H9 (cell line): ENCODE data around the gene NID1. TPM values are rescaled to one million over a fixed set of nuclear protein-coding genes. Genes with fewer than 3 reads are reported as not detected.

ENCODE experiments used
- DNase-seq: peaks from one replicate; pipeline ENCODE4 v3.0.0-alpha.2; 2017
- H2AFZ ChIP-seq: one replicate; pipeline ENCODE4 v1.6.1; 2013; ENCODE audit warnings: mild to moderate bottlenecking, low read length, control low read depth, moderate library complexity
- H2AK5ac ChIP-seq: 2 replicates; pipeline ENCODE4 v1.6.1; 2013; ENCODE audit warnings: low read length, control low read depth, mixed read lengths; ENCODE audit not compliant: insufficient read length
- H2BK120ac ChIP-seq: one replicate; pipeline ENCODE4 v1.6.1; 2013; ENCODE audit warnings: low read depth, mild to moderate bottlenecking, low read length, control low read depth, inconsistent platforms; ENCODE audit not compliant: poor library complexity, severe bottlenecking
- H2BK12ac ChIP-seq: 2 replicates; pipeline ENCODE4 v1.6.1; 2013; ENCODE audit warnings: low read length, control low read depth, mixed read lengths, low read depth; ENCODE audit not compliant: insufficient read length
- H2BK15ac ChIP-seq: 2 replicates; pipeline ENCODE4 v1.6.1; 2013; ENCODE audit warnings: low read depth, low read length, control low read depth
- H2BK20ac ChIP-seq: one replicate; pipeline ENCODE4 v1.6.1; 2013; ENCODE audit warnings: low read depth, mild to moderate bottlenecking, low read length, control low read depth, inconsistent platforms; ENCODE audit not compliant: poor library complexity, severe bottlenecking
- H2BK5ac ChIP-seq: 2 replicates; pipeline ENCODE4 v1.6.1; 2013; ENCODE audit warnings: low read length, control low read depth, mixed read lengths; ENCODE audit not compliant: insufficient read length
- H3K14ac ChIP-seq: 2 replicates; pipeline ENCODE4 v1.6.1; 2013; ENCODE audit warnings: low read length, control low read depth; ENCODE audit not compliant: insufficient read depth
- H3K18ac ChIP-seq: 2 replicates; pipeline ENCODE4 v1.6.1; 2013; ENCODE audit warnings: low read depth, mild to moderate bottlenecking, mixed read lengths, low read length, control low read depth; ENCODE audit not compliant: insufficient read length
- H3K23ac ChIP-seq: 2 replicates; pipeline ENCODE4 v1.6.1; 2013; ENCODE audit warnings: low read length, control low read depth, mixed read lengths, low read depth; ENCODE audit not compliant: insufficient read length
- H3K23me2 ChIP-seq: 2 replicates; pipeline ENCODE4 v1.6.1; 2013; ENCODE audit warnings: low read depth, mild to moderate bottlenecking, mixed read lengths, low read length, control low read depth; ENCODE audit not compliant: insufficient read length, poor library complexity, severe bottlenecking
- H3K27ac ChIP-seq: 2 replicates; pipeline ENCODE4 v1.5.1; 2013; ENCODE audit warnings: low read length, control low read depth, mixed read lengths, low read depth; ENCODE audit not compliant: insufficient read length
- H3K27me3 ChIP-seq: 2 replicates; pipeline ENCODE4 v1.6.1; 2013; ENCODE audit warnings: low read length, control low read depth, inconsistent platforms; ENCODE audit not compliant: insufficient read depth
- H3K4ac ChIP-seq: 2 replicates; pipeline ENCODE4 v1.6.1; 2013; ENCODE audit warnings: low read depth, mild to moderate bottlenecking, control low read depth, inconsistent platforms, low read length, moderate library complexity
- H3K4me1 ChIP-seq: 2 replicates; pipeline ENCODE4 v1.6.1; 2013; ENCODE audit warnings: low read length, control low read depth, inconsistent platforms; ENCODE audit not compliant: insufficient read depth
- H3K4me2 ChIP-seq: 2 replicates; pipeline ENCODE4 v1.6.1; 2013; ENCODE audit warnings: low read length, control low read depth, mixed read lengths; ENCODE audit not compliant: insufficient read length, insufficient read depth
- H3K56ac ChIP-seq: 2 replicates; pipeline ENCODE4 v1.6.1; 2013; ENCODE audit warnings: low read depth, mild to moderate bottlenecking, mixed read lengths, low read length, control low read depth; ENCODE audit not compliant: insufficient read length
- H3K79me1 ChIP-seq: 2 replicates; pipeline ENCODE4 v1.6.1; 2013; ENCODE audit warnings: low read depth, mild to moderate bottlenecking, moderate library complexity, low read length, control low read depth, inconsistent platforms; ENCODE audit not compliant: insufficient read depth, poor library complexity, severe bottlenecking
- H3K79me2 ChIP-seq: 2 replicates; pipeline ENCODE4 v1.6.1; 2013; ENCODE audit warnings: low read length, control low read depth, inconsistent platforms; ENCODE audit not compliant: insufficient read depth
- H3K9ac ChIP-seq: 2 replicates; pipeline ENCODE4 v1.6.1; 2013; ENCODE audit warnings: low read length, control low read depth, mixed read lengths; ENCODE audit not compliant: insufficient read length; ENCODE audit errors: extremely low read depth
- H3K9me3 ChIP-seq: one replicate; pipeline ENCODE4 v1.6.1; 2013; ENCODE audit warnings: low read depth, low read length, inconsistent platforms; ENCODE audit not compliant: control insufficient read depth
- H3T11ph ChIP-seq: one replicate; pipeline ENCODE4 v1.6.1; 2013; ENCODE audit warnings: mild to moderate bottlenecking, low read length, control low read depth, inconsistent platforms
- H4K20me1 ChIP-seq: one replicate; pipeline ENCODE4 v1.6.1; 2013; ENCODE audit not compliant: control insufficient read depth, insufficient read length, insufficient read depth
- H4K5ac ChIP-seq: 2 replicates; pipeline ENCODE4 v1.6.1; 2013; ENCODE audit warnings: low read depth, mild to moderate bottlenecking, mixed read lengths, low read length, control low read depth; ENCODE audit not compliant: insufficient read length
- H4K8ac ChIP-seq: replicated peaks from 2 replicates; pipeline ENCODE4 v1.6.1; 2013; ENCODE audit warnings: low read length, control low read depth, mixed read lengths, low read depth; ENCODE audit not compliant: insufficient read length
- H4K91ac ChIP-seq: 2 replicates; pipeline ENCODE4 v1.6.1; 2013; ENCODE audit warnings: low read depth, mild to moderate bottlenecking, moderate library complexity, mixed read lengths, low read length, control low read depth; ENCODE audit not compliant: insufficient read length
- H3K27ac Mint-ChIP-seq, 3 experiments: 2 replicates in 2 of 3; 3 replicates in 1 of 3; pipeline ENCODE4 v1.8.0; 2020 to 2021; ENCODE audit warnings: mixed read lengths in 3 of 3, mild to moderate bottlenecking in 1 of 3, moderate library complexity in 1 of 3
- H3K27me3 Mint-ChIP-seq: 2 replicates; pipeline ENCODE4 v1.8.0; 2021; ENCODE audit warnings: low read depth, mild to moderate bottlenecking, moderate library complexity, mixed read lengths
- H3K36me3 Mint-ChIP-seq, 3 experiments: 2 replicates in 2 of 3; 3 replicates in 1 of 3; pipeline ENCODE4 v1.8.0; 2020 to 2021; ENCODE audit warnings: low read depth in 3 of 3, mixed read lengths in 3 of 3; ENCODE audit not compliant: insufficient read depth in 1 of 3
- H3K4me1 Mint-ChIP-seq, 2 experiments: 2 replicates each; pipeline ENCODE4 v1.8.0; 2020; ENCODE audit warnings: mixed read lengths in 2 of 2
- H3K4me3 Mint-ChIP-seq, 2 experiments: 2 replicates in 1 of 2; 3 replicates in 1 of 2; pipeline ENCODE4 v1.8.0; 2020 to 2021; ENCODE audit warnings: mild to moderate bottlenecking in 2 of 2, mixed read lengths in 2 of 2, moderate library complexity in 1 of 2
- H3K9me3 Mint-ChIP-seq, 2 experiments: 2 replicates in 1 of 2; 3 replicates in 1 of 2; pipeline ENCODE4 v1.8.0; 2020; ENCODE audit warnings: mild to moderate bottlenecking in 2 of 2, mixed read lengths in 2 of 2, moderate library complexity in 1 of 2
- CTCF ChIP-seq: fragments of 200-600 bp; sonication (generic); conservative IDR thresholded peaks from 3 replicates; pipeline ENCODE4 v1.8.0; 2021; ENCODE audit warnings: antibody characterized with exemption, mild to moderate bottlenecking
- WGBS: extraction: QIAGEN DNeasy Blood & Tissue Kit; methylation state at CpG from one replicate; pipeline ENCODE4 v1.1.7; 2013; ENCODE audit warnings: missing lambda C conversion rate, low lambda C conversion rate, mixed read lengths; ENCODE audit not compliant: insufficient read length; ENCODE audit errors: extremely low coverage; 5-methylcytosine and 5-hydroxymethylcytosine counted together
- total RNA-seq: library from RNA; stranded (reverse); gene quantifications from 2 replicates; pipeline ENCODE4 v1.2.1, GENCODE V29; 2021

NID1 gene
- total RNA-seq, 1 experiment from 2014 or later: 28.5 TPM

GRCh38 chr1:236010443-236010842, 54.4 kb downstream of the NID1 start:
- H2BK120ac ChIP-seq: no peak overlapping the region
- H2BK12ac ChIP-seq: no peak overlapping the region
- H3K56ac ChIP-seq: no peak overlapping the region
- no peaks in the 10 kb centered on the region for H3K27me3 ChIP-seq
- WGBS: no CpG with 5 or more reads among the region's 7 CpGs
- H3K79me1 ChIP-seq: no peaks in the 10 kb centered on the region
- Mint-ChIP-seq H3K27ac (no peak overlapping the region), H3K36me3 (peaks cover 0 to 2% (median 0%) of the 10 kb centered on the region in 3 experiments; a peak in 2 of 7 replicates), H3K27me3 (no peaks in the 10 kb centered on the region), H3K9me3 (no peaks in the 10 kb centered on the region), H3K4me1 (no peaks in the 10 kb centered on the region), H3K4me3 (no peak overlapping the region)
- no peaks in the 10 kb centered on the region for H3K9me3 ChIP-seq
- no peak overlapping the region for H2AFZ ChIP-seq
- no peak overlapping the region for H3K23ac ChIP-seq
- DNase-seq: no peak
- no peak overlapping the region for H2BK5ac ChIP-seq
- H4K91ac ChIP-seq: no peak overlapping the region
- H3T11ph ChIP-seq: no peak overlapping the region
- H3K23me2 ChIP-seq: no peaks in the 10 kb centered on the region
- H2BK20ac ChIP-seq: no peak overlapping the region
- H4K8ac ChIP-seq: no peak overlapping the region
- H3K4ac ChIP-seq: no peak overlapping the region
- H4K20me1 ChIP-seq: no peaks in the 10 kb centered on the region
- H3K79me2 ChIP-seq: no peaks in the 10 kb centered on the region
- H2AK5ac ChIP-seq: no peak overlapping the region
- no peak overlapping the region for H3K18ac ChIP-seq
- H3K4me2 ChIP-seq: no peak overlapping the region
- H3K27ac ChIP-seq: no peak overlapping the region
- no peak overlapping the region for H4K5ac ChIP-seq
- H3K14ac ChIP-seq: no peak overlapping the region
- TF ChIP-seq CTCF: no peak
- H3K4me1 ChIP-seq: no peaks in the 10 kb centered on the region
- no peak overlapping the region for H2BK15ac ChIP-seq
- no peak overlapping the region for H3K9ac ChIP-seq
